ENCODE measurements around the gene FAM184A.

FAM184A gene

GRCh38 chr6:118968416-118968815, 110.0 kb downstream of the FAM184A start:
- no peak for DNase-seq (ENCODE audit: low read depth)

GRCh38 chr6:118967239-118967638, 111.2 kb downstream of the FAM184A start:
- DNase-seq (ENCODE audit: low read depth): no peak

DNA sequence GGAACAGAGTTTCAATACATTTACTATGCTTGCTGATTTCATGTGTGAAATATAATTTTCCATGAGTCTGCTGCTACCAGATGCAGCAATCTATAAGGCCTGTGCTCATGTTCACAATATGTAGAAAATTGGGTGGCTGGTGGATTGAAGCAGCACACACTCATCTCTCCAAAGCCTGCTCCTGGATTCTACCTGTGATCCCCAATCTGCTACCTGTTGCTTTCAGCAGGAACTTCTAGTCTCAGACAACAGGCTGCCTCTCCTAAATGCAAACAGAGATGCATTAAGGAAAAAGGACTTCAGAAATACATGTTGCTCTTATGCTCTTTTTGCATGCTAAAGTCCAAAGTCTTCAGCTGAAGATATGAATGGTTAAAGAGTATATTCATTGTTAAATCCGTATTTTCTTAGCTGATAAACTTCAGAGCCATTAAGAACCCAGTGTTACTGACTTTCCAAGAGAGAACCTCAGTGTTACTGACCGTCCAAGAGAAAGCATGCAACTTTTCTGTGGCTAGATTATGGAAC, 112.6 kb downstream of the FAM184A start:
- DNase-seq (ENCODE audit: low read depth): no peak

GRCh38 chr6:118965371-118965770, 113.1 kb downstream of the FAM184A start:
- DNase-seq (ENCODE audit: low read depth): no peak

DNA sequence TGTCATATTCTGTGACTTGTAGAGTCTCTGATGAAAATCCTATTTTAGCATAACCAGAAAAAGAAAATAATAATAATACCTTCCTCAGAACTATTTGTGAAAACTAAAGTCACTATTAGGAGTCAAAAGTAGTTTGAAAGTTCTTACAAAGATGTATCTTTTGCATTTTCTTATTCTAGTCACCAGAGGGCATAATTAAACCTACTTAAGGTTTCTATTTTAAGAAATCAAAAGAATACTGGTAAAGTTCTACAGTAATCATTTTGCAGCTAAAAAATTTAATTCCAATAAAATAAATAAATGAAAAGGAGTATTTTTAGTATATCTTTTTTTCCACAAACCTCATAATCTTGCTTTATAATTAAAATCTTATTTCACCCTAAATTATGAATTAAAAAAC, 115.5 kb downstream of the FAM184A start:
- no peak for DNase-seq (ENCODE audit: low read depth)

- DNase-seq (ENCODE audit: low read depth): no peak
Measured at GRCh38 chr6:118959903-118960302, 118.6 kb downstream of the FAM184A start.

DNA sequence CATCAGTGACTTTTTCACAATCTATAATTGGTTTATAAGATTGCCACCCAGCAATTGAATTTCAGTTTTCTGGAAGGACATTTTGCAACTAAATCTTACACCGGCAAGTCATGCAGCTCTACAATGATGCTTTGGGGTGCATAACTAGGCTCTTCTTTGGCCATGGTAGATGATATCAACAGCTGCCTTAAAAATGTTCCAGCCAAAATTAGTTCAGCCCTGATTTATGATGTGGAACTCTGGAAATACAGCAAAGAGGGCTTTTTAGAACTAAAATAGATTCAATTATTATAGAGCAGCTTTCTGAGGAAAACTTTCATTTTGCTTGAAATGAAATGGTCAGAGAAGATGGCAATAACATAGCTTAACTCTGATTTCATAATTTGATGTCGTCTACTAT, 125.1 kb downstream of the FAM184A start:
- no peak for DNase-seq (ENCODE audit: low read depth)

DNA sequence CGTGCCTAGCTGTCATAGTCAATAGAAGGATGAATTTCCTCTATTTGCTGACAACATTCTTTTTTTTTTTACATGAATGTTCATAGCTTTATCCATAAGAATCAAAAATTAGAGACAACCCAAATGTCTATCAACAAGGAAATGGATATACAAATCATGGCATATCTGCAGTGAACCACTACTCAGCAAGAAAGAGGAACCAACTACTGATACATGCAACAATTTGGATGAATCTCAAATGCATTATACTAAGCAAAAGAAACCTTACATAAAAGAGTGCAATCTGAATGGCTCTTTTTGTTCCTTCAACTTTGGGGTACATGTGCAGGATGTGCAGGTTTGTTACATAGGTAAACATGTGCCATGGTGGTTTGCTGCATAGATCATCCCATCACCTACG, 125.8 kb downstream of the FAM184A start:
- DNase-seq (ENCODE audit: low read depth): no peak

DNA sequence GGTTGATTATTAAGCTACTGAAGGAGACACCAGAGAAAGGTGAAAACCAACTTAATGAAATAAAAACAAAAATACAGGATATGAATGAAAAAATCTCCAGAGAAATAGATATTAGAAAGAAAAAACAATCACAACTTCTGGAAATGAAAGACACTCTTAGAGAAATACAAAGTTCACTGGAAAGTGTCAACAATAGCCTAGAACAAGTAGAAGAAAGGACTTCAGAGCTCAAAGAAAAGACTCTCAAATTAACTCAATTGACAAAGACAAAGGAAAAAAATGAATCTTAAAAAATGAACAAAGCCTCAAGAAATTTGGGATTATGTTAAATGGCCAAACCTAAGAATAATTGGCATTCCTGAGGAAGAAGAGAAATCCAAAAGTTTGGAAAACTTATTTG, 133.2 kb downstream of the FAM184A start:
- DNase-seq (ENCODE audit: low read depth): no peak

DNA sequence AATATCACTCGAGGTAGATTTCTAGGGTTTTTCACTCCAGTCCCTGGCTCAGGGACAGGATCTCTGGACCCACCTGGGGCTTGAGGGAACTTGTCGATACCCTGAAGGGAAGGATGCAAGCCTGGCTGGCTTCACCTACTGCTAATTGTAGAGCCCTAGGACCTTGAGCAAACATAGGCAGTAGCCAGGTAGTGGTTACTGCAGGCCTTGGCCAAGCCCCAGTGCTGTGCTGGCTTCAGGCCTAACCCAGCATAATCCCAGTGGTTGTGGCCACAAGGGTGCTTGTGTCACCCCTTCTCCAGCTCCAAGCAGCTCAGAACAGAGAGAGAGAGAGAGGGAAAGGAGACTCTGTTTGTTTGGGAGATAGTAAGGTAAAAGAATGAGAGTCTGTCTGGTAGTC, 137.7 kb downstream of the FAM184A start:
- DNase-seq (ENCODE audit: low read depth): no peak

- no peak for DNase-seq (ENCODE audit: low read depth)
Measured at GRCh38 chr6:118939683-118940082, 138.8 kb downstream of the FAM184A start.

DNA sequence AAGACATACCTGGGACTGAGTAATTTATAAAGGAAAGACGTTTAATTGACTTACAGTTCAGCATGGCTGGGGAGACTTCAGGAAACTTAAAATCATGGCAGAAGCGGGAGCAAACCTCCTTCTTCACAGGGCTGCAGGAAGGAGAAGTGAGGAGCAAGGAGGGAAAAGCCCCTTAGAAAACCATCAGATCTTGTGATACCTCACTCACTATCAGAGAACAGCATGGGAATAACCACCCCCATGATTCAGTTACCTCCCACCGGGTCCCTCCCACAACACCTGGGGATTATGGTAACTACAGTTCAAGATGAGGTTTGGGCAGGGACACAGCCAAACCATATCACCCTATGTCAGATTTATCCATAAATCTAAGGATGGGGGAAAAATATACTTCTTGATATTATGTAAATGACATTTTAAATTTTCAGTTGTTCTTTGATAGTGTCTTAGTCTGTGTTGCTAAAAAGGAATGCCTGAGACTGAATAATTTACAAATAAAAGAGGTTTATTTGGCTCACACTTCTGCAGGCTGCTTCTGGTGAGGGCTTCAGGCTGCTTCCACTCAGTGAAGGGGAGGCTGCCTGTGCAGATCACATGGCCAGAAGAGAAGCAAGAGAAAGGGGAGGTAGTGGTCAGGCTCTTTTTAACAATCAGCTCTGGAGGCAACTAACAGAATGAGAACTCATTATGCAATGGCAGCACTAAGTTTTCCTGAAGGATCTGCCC, 142.3 kb downstream of the FAM184A start:
- no peak for DNase-seq (ENCODE audit: low read depth)

DNA sequence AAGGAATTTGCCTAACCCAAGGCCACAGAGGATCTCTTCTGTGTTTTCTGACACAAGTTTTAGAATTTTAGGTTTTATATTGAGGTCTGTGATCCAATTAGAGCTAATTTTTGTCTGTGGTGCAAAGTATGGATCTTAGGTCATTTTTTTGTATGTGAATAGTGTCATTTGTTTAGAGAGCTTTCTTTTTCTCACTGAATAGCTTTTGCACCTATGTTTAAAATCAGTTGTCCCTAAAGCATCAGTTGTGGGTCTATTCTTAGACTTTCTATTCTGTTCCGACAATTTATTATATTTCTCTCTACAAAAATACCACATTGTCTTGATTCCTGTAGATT, 143.2 kb downstream of the FAM184A start:
- no peak for DNase-seq (ENCODE audit: low read depth)

DNA sequence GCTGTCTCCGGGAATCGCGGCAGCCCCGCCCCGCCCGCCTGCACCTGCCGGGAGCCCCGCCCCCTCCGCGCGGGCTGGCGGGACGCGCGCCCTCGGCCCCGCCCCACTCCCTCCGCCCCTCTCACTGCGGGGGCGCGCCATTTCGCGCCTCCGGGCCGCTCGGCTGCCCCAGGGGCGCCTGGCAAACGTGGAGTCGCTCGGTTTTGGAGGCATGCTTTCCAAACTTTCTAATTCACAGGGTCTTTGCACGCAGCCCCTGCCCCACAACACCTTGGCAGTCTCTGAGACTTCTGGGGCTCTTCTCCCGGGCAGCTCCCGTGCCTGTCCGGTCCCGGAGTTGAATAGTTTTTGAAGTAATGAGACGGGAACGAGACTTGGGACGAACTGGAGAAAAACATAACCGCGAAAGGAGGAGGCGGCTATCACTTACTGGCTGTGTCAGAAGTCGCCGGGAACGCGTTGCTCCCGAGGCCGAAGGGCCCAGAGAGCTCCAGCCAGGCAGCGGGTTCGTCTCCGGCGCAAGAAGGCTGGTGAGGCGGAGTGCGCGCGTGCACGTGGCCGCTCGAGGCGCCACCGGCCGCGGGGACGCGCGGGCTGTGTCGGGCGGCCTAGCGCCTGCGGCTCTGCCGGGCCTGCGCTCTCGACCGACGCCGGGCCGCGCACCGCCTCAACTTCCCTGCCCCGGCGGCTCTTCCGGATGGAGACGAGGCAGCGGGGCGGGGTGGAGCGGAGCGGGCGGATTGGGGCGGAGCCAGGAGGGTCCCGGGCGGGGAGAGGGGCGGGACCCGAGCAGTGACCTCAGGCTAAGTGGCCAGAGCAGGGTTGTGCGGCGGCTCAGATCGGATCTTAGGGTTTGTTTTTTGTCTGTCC, 143.8 kb downstream of the FAM184A start, which contains the start of gene MCM9:
Gene MCM9 (minus strand): TSS at position 699 of the 870 bp plus-strand sequence. CDS start 3,436 bp downstream, outside the sequence.
- no peak for DNase-seq (ENCODE audit: low read depth)

GRCh38 chr6:118933855-118934460, 144.5 kb downstream of the FAM184A start:
- DNase-seq (ENCODE audit: low read depth): no peak

DNA sequence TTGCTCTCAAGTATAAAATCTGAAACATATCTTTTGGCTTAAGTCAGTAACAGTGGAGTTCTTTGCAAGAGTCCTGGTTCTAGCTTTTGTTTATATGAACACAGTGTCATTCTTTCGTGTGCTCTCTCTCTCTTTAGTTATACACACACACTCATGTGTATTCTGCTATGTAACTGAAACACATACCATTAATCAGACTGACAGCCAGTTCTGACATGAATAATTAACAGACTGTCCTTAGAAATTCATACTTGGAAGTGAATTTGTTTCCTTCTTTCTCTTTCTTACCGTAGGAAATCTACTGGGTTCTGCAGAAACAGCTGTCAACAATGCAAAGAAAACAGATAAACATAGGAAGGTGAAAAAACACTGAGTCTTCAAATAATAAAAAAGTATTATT, 146.0 kb downstream of the FAM184A start:
- no peak for DNase-seq (ENCODE audit: low read depth)

GRCh38 chr6:118931436-118931835, 147.0 kb downstream of the FAM184A start:
- no peak for DNase-seq (ENCODE audit: low read depth)

DNA sequence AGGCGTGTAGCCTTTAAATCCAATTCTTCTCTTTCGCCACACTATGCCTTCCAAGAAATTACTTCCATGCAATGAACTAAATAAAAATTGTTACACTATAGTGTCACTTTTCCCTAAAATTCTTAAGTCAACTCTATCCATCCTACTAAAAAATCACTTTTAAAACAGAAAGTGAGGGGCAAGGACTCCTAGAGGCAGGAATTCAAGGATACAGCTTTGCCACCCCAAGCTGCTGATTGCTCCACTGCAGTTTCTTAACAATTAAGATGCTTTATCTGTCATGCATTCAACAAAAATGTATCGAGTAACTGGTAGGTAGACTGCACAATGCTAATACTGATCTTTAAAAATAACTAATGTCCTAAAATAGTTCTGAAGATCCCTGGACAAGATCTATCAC, 147.8 kb downstream of the FAM184A start:
- DNase-seq (ENCODE audit: low read depth): no peak

DNA sequence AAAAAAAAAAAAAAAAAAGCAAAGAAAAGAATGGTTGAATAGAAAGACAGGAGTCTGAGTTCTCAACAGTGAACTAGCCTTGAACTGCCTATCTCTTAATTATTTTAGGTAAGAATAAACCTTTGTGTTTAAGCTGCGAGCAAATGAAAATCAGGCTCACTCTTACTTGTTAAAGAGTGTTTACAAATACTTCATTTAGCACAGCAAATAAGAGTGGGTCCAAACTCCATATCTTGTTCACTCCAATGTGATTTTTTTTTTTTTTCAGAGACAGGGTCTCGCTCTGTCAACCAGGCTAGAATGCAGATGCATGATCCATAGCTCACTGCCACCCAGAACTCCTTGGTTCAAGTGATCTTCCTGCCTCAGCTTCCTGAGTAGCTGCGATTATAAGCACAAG, 155.4 kb downstream of the FAM184A start:
- no peak for DNase-seq (ENCODE audit: low read depth)

DNA sequence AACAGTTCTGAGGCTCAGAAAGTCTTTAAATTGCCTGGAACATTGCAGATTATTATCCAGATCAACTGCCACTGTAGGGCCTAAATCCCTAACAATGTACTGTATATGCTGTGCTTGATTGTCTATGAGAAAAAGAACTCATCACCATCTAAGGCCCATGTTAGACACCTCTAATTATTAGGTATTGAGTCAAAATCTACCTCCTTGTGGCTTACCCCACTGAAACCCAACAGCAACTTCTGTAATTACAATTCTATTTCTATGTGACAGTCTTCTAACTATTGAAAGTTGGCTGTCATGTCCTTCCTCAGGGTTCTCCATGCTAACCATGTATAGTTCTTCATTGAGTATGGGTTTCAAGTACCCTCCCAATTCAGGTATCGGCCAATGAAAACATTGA, 157.4 kb downstream of the FAM184A start:
- DNase-seq (ENCODE audit: low read depth): no peak

- no peak for DNase-seq (ENCODE audit: low read depth)
Measured at GRCh38 chr6:118918329-118918725, 160.1 kb downstream of the FAM184A start.

- DNase-seq (ENCODE audit: low read depth): no peak
Measured at GRCh38 chr6:118917546-118918328, 160.7 kb downstream of the FAM184A start.

All from non-pigmented ciliary epithelial cell (primary cell).